HG03175 (cell line): Measurements from ENCODE around the gene AIF1L.

Experiments
- ATAC-seq: cut with Tn5 transposase; IDR thresholded peaks from one replicate; pipeline ENCODE4 v1.9.1; 2021; ENCODE audit warnings: mild to moderate bottlenecking, moderate library complexity; ENCODE audit not compliant: unreplicated experiment

Gene AIF1L

DNA sequence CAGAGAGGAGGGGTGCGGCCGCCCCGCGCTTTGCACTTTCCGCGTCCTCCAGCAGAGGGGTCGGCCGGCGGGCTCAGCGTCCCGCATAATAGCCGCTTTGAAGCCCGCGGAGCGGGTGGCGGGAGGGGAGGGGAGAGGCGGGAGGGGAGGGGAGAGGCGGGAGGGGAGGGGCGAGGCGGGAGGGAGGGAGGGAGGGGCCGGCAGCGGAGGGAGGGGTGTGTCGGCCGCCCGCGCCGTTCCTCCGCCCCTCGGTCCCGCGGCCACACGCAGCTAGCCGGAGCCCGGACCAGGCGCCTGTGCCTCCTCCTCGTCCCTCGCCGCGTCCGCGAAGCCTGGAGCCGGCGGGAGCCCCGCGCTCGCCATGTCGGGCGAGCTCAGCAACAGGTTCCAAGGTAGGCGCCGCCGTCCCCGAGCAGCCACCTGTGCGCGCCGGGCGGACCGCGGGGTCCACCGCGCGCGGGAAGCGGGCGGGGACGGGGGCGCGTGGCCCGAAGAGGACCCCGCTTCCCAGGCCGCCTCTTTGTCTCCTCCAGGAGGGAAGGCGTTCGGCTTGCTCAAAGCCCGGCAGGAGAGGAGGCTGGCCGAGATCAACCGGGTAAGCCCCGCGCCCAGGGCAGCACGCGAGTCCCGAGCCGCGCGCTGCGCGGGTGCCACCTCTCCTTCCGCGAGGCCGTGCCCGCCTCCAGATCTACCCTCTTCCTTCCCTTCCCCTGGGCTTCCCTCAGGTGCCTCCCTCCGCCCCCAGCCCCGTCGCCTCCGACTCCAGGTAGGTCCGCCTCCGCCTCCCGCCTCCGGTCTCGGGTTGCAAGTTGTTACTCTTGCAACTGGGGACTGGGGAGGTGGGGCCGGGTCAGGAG is at the start of gene AIF1L:
Gene AIF1L, plus strand, starts transcription at position 263 of the 857 bp plus-strand sequence. Its CDS starts 99 bp downstream, at position 362.
- ATAC-seq, result no peak

DNA sequence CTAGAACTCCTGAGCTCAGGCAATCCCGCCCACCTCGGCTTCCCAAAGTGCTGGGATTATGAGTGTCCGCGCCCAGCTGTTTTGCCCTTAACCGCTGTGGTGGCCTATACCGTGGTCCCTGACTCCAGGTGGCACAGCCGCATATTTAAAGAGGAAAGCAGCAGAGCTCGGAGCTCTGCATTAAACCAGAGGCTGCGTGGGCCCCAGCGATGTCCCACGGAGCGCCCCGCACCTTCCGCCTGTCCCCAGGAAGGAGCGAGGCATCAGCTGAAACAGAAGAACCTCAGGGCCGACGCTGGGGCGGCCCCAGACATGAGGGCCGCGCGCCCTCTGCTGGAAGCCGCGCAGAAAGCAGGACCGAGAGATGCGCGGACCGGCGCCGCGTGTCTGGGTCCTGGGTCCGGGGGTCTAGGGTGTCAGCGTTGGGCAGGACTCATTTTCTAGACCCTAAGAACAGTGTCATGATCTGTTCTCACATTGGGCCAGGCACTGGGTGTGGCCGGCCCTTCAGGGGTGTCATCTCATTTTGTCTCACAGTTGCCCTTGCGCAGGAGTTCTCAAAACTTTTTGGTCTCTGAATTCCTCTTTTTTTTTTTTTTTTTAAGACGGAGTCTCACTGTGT is 49.6 kb upstream of the AIF1L start:
- ATAC-seq, result peak; percentile 60

DNA sequence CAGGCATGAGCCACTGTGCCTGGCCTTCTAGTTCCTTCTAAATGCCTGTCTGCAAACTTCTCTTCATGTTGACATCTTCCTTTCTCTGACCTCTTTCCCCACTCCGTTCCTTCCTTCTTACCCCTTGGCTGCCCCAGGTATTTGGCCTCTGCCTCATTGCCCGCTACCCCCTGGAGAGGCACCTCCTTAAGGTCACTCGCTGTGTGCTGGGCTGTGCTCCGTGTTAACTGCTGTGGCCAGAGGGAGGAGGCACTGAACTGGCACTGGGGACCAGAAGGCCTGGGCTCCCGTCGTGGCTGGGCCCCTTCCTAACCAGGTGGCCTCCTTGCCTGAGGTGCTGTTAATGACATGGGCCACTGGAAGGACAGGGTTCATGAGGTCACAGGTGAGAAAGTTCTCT is 48.0 kb upstream of the AIF1L start:
- ATAC-seq, result no peak

DNA sequence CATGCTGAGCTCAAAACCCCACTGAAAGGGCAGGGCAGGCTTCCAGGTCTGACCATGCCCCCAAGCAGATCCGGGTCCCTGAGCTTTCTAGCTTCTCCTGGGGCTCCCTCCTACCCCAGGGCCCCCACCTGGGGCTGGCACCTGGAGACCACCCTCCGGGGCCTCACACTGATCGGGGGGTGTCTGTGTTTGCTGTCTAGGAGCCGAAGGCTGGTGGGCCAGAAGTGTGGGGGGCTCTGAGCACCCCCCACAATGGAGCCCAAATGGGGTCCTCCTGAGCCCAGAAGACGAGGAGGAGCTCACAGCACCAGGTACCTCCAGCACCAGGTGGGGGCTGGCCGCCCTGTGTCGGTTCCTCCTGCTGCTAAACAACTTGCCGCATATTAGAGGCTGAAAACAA is 47.5 kb upstream of the AIF1L start:
- no peak for ATAC-seq

DNA sequence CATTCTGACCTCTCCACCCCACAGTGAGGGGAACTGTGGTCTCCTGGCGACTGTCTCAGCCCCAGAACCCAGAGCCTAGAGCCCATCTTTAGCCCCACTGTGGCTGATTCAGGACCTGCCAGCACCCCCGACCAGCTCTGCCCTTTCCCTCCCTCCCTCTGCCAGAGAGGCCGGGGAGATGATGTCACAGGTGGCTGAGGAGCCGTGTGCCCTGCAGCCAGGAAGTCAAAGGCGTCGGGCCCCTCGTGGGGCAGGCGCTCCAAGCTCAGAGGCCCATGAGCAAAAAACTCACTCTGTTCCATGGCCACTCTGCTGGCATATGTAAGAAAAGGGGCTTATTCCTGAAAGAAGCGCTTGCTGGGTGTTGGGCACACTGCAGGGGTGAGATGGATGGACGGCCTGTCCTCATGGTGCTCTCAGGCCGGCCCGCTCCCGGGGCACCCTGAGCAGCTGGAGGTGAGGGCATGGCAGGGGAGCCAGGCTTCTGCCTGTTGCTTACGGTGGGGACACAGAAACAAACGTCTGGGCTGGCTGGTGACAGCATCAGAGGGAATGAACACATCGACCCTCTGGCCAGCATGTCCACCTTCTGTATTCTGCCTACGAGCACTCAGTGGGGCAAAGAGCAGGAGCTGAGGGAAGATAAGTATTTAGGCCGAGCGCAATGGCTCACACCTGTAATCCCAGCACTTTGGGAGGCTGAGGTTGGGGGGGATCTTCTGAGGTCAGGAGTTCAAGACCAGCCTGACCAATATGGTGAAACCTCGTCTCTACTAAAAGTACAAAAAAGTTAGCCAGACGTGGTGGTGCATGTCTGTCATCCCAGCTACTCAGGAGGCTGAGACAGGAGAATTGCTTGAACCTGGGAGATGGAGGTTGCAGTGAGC is 46.3 kb upstream of the AIF1L start:
- no peak for ATAC-seq

DNA sequence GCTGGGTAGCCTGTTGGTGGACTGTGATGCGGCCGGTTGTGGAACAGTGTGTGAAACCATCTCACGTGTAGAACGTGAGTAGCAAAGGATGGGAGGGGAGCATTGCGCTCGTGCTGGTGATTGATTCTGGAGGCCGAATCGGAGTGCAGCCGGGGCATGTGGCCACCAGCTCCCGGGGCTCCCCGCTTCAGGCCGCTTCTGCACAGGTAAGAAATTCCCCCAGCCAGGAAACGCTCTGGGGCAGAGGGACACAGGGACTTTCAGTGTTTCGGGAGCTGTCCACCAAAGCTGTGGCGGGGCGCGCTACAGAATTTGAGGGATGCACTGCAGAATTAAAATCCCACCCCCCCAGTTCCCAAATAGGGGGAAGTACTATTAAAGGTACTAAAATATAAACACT is 45.5 kb upstream of the AIF1L start:
- no peak for ATAC-seq

DNA sequence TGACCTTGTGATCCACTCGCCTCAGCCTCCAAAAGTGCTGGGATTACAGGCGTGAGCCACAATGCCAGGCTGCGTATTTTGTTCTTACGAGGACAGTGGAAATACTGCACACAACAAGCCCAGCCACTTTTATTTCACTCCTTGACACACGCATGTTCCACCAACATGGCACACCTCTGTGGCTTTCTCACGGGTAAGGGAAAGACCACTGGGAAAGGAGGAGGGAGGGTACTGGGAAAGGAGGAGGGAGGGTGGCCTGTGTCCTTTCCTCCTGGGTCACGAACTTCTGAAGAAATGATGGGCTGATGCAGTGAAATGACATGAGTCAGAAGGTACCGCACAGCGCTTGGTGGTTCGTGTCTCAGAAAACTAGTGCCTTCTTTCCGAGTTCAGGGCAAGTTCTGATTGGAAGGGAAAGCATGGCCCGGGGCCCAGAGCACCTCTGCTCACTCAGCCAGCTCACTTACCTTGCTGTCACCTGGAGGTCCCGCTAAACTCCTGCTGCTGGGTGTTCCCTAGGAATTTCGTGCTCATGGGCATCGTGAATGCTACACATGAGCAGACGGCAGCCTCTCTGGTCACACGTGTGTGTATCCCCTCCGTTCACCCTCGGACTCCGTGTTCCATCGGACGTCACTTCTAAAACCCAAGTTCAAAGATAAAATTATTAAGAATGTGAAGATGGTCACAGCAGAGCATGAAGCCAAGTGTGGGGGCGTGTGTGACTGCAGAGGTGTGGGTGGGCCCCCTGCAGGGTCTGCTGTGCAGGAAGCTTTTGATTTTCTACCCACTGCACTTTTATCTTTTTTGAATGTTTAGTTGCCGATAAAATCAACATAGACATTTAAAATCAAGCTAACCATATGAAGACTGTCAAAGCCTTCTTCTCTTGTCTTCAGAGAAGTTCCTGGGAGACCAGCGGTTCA is 44.5 kb upstream of the AIF1L start:
- ATAC-seq, result no peak

DNA sequence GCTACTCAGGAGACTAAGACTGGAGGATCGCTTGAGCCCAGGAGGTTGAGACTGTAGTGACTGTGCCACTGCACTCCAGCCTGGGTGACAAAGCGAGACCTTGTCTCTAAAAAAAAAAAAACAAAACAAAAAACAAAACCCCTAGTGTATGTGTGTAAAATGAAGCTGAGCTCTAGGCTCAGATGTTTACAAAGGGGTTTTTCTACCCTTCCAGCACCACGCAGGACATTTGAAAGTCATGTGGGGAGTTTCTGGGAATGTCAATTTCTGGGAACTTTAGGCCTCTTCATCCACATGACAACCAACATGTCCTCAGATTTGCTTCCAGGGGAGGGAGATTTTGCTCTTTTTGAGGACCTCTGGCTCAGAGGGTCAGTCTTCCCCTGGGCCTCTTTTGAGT is 42.4 kb upstream of the AIF1L start:
- ATAC-seq, result no peak

DNA sequence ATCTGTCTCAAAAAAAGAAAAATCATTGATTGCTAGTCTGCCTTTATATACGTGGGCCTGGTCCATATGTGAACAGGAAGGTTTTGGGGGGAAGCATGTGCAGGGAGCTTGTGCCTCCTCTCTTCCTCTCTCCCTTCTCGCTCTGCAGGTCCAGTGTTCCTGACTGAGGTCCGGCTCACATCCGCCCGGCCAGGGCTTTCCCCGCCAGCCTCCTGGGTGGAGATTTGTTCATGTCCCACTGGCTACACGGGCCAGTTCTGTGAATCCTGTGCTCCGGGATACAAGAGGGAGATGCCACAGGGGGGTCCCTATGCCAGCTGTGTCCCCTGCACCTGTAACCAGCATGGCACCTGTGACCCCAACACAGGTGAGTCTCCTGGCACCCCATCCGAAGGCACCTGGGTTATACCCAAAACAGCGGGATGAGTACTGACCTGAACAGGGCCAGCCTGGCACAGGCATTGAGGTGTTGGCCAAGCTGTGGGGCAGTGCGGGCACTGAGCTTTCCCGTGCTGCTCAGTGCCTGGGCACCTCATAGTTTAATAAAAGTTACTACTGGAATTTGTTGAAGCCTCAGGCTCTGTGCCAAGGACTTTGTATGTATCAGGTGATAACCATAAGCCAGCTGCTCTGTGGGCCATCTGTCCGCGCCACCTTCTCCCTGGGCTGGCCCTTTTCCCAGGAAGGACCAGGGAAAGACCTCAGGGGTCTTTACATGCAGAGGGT is 39.4 kb upstream of the AIF1L start:
- ATAC-seq, result no peak

DNA sequence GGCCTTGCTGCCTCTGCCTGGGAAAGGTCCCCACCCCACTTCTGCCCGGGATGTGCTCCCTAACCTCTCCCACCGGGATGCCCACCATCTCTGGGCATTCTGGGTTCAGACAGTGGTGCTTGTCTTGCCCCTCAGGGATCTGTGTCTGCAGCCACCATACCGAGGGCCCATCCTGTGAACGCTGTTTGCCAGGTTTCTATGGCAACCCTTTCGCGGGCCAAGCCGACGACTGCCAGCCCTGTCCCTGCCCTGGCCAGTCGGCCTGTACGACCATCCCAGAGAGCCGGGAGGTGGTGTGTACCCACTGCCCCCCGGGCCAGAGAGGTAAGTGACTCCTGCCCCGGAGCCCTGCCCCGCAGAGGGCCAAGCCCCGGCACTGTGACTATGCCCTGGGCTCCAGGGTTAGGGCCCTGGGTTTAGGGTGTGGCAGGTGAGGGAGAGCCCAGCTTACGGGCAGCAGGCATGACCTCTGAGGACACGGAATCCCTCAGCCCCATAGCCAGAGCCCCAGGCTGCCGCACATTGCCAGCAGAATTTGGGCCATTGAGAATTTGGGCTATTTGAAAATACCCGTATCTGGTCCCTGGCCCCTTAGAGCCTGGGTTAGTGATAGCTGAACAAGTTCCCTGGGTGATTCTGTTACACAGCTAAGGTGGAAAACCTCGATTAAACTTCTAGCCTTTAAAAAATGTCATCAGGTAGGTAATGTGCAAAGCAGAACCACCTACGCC is 35.3 kb upstream of the AIF1L start:
- ATAC-seq, result no peak

DNA sequence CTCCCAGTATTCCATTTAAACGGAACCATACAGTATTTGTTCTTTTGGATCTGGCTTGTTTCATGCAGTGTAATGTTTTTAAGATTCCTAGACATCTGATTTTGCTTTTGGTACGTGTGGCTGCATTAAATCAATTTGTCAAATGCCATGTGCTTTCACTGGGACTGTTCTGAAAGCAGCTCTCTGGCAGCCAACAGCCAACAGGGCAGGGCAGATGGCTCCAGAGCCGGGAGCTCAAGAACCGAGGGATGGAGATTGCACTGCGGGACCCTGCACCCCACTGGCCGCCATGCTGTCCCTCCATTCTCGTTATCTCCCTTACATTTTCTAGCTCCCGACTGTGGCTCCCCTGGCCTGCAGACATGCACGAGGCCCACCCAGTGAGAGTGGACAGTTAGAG is 33.4 kb upstream of the AIF1L start:
- ATAC-seq, result no peak

DNA sequence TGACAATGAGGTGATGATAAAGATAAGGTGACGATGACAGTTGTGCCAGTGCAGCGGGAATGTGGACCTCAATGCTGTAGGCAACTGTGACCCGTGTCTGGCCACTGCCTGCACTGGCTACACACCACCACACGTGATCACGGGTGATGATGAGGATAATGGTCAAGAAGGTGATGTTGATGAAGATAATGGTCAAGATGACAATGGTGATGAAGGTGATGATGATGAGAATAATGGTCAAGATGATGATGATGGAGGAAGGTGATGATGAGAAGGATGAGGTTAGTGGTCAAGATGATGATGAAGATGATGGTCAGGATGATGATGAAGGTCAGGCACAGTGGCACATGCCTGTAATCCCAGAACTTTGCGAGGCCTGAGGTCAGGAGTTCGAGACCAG is 30.7 kb upstream of the AIF1L start:
- ATAC-seq, result no peak

DNA sequence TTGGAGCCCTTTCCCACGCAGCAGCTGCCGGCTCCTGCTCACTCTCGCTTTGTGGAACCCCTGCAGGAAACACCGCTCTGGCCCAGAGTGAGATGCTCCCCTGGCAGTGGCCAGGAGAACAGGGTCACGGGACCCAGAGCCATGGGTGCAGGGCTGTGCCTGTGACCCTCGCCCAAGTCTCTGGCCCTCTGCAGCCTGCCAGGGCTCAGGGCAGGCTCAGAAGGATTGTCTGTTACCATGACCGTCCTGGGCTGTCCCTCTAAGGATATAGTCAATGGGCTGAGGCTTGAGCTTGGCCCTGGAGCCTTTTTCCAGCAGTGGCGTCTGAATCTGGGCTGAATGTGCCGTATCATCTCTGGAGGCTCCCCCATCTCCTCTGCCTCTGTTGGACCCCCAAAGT is 28.7 kb upstream of the AIF1L start:
- no peak for ATAC-seq

DNA sequence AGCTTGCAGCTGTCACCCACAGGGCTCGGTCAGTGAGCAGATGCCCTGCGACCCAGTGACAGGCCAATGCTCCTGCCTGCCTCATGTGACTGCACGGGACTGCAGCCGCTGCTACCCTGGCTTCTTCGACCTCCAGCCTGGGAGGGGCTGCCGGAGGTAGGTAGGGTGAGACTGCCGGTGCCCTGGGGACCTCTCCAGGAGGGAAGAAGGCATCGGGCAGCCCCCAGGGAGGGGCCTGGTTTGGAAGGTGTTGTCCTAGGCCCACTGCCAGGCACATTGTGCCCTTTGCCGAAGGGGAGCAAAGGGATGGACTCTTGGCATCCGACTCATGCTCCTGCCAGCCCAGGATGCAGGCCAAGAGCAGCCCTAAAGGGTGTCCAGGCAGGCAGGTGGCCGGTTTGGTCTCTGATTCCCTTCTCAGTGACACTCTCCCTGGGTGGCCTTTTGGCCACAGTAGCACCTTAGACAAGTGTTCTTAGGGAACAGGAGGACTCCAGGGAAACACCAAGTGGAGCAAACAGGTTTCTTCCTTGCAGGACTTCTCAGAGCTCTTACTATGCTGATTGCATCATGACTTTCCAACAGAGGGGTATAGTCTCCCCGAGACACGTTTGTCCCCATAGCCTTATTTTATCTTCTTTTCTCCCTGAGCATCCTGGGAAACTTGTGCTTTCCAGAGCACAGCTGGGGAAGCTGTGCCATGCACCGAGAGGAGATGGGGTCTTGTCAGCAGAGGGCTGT is 28.1 kb upstream of the AIF1L start:
- no peak for ATAC-seq

DNA sequence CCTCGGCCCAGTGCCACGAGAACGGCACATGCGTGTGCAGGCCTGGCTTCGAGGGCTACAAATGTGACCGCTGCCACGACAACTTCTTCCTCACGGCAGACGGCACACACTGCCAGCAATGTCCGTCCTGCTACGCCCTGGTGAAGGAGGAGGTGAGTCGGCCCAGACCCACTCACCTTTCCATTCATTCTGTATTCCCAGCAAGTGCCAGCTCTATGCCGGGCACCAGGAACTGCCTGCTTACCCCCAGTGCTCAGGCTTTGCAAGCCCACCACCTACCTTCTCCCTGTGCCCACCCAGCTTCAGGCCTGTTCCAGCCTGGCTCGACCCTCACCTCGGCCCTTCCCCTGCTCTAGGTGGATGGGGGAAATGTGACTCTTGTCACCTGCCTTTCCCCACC is 26.6 kb upstream of the AIF1L start:
- no peak for ATAC-seq

DNA sequence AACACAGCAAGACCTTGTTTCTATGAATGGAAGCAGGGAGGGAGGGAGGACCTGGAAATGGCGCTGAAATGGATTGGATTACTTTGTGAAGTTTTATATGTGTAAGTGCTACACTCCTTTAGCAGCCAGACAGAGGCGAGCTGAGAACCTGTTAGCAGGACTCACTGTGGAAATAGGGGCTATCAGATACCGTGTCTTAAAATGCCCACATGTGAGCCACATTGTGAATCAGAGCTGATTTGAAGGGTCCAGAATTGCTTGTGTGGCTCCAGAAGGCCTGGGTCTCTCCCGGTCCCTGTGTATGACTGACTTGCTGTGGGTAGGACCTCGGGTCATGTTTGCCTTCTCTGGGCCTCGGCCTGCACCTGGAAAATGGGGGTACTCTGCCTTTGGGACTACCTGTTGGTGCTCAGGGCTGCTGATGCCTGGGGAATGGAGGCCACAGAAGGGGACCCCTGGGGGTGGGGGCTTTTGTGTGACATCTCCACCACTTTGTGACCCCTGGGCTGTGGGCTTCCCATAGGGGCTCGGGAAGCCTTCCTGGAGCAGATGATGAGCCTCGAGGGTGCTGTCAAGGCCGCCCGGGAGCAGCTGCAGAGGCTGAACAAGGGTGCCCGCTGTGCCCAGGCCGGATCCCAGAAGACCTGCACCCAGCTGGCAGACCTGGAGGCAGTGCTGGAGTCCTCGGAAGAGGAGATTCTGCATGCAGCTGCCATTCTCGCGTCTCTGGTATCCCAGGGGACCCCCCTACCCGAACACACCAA is 24.0 kb upstream of the AIF1L start:
- no peak for ATAC-seq

DNA sequence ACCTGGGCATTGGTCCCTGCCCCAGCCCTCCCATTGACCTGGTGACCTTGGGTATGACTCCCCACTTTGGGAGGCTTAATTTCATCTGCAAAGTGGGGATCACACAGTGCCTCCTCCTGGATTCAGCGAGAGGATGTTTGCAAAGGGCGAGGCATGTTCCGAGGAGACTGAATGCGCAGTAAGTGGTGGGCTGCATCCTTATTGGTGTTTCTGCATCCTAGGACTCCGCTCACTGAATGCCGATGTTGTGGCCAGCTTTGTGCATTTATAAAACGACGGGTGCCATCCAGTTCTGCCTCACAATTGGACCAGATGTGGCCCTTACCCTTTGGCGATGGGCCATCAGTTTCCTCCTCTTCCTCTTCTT is 23.5 kb upstream of the AIF1L start:
- no peak for ATAC-seq
